G401 (cell line): Measurements from ENCODE around the gene SPEG. TPM values are rescaled to one million over a fixed set of nuclear protein-coding genes. Genes with fewer than 3 reads are reported as not detected.
"Not testable (repeated sequence)": the region's sequence is repeated elsewhere in the genome, so short reads cannot be mapped to it uniquely, and the experiment has no call there.

Experiments used
- DNase-seq: peaks from one replicate; pipeline ENCODE4 v3.0.0-alpha.2; 2015; ENCODE audit warnings: low spot score
- in situ Hi-C: cut with HindIII; loops from 2 replicates; pipeline ENCODE4 v1.10.0; 2016; ENCODE audit warnings: low sequenced_read_pairs, mixed read lengths
- total RNA-seq: library from RNA; depleted of rRNA; stranded (reverse); fragments of >200 nt; shearing (Covaris generic); gene quantifications from 2 replicates; pipeline ENCODE4 v1.2.3, GENCODE V29; 2014; rRNA removed

SPEG gene
- total RNA-seq: 7.7 and 11.1 TPM in 2 replicates

GRCh38 chr2:219434718-219435525 lies at the start of gene SPEG:
Gene SPEG, plus strand, starts transcription at chr2:219434843. Its CDS starts 135 bp downstream, at chr2:219434978.
- DNase-seq: no peak
- in situ Hi-C loops: no loop called here

GRCh38 chr2:219384859-219385258 lies 49.8 kb upstream of the SPEG start:
- in situ Hi-C loops: no loop called here
- DNase-seq: no peak

- no peak for DNase-seq
- in situ Hi-C loops: no loop called here
Observed at GRCh38 chr2:219385958-219386520, 48.6 kb upstream of the SPEG start.

- no peak for DNase-seq
- in situ Hi-C loops: no loop called here
Observed at GRCh38 chr2:219386532-219387280, 47.9 kb upstream of the SPEG start.

- DNase-seq: peak; percentile 39
- in situ Hi-C loops: no loop called here
Observed at GRCh38 chr2:219387306-219388120, 47.1 kb upstream of the SPEG start, which contains the start of gene DNPEP. Gene DNPEP, minus strand, starts transcription at chr2:219387912. Its CDS starts 118 bp downstream, at chr2:219387794.

GRCh38 chr2:219388121-219388906 lies 46.3 kb upstream of the SPEG start:
- in situ Hi-C loops: no loop called here
- peak; percentile 97 for DNase-seq

GRCh38 chr2:219388907-219389156 lies 45.8 kb upstream of the SPEG start:
- in situ Hi-C loops: no loop called here
- no peak for DNase-seq

GRCh38 chr2:219392754-219393153 lies 41.9 kb upstream of the SPEG start:
- in situ Hi-C loops: no loop called here
- no peak for DNase-seq

GRCh38 chr2:219395056-219395455 lies 39.6 kb upstream of the SPEG start:
- in situ Hi-C loops, DNase-seq: not testable (repeated sequence)

- no peak for DNase-seq
- in situ Hi-C loops: no loop called here
Observed at GRCh38 chr2:219395609-219396008, 39.0 kb upstream of the SPEG start.

GRCh38 chr2:219396863-219397457 lies 37.7 kb upstream of the SPEG start:
- in situ Hi-C loops: no loop called here
- DNase-seq: no peak

GRCh38 chr2:219398721-219399363 lies 35.8 kb upstream of the SPEG start:
- in situ Hi-C loops: no loop called here
- peak; percentile 77 for DNase-seq

GRCh38 chr2:219399716-219400478 lies 34.7 kb upstream of the SPEG start:
- no peak for DNase-seq
- in situ Hi-C loops: no loop called here

- in situ Hi-C loops: no loop called here
- DNase-seq: no peak
Observed at GRCh38 chr2:219400562-219400961, 34.1 kb upstream of the SPEG start.

- in situ Hi-C loops: no loop called here
- DNase-seq: no peak
Observed at GRCh38 chr2:219401606-219402005, 33.0 kb upstream of the SPEG start.

- in situ Hi-C loops: no loop called here
- DNase-seq: peak; percentile 86
Observed at GRCh38 chr2:219402665-219403515, 31.8 kb upstream of the SPEG start.
